GM18508 (cell line): ENCODE data around the gene OGFOD3.
"Not testable (repeated sequence)": the region's sequence is repeated elsewhere in the genome, so short reads cannot be mapped to it uniquely, and the experiment has no call there.

Source experiments
- ATAC-seq: cut with Tn5 transposase; IDR thresholded peaks from one replicate; pipeline ENCODE4 v1.9.1; 2021; ENCODE audit warnings: moderate number of reproducible peaks; ENCODE audit not compliant: insufficient read depth, unreplicated experiment

The OGFOD3 gene

GRCh38 chr17:82390860-82391435 lies 27.4 kb downstream of the OGFOD3 start:
- no peak for ATAC-seq

- no peak for ATAC-seq
These were observed 28.1 kb downstream of the OGFOD3 start for GRCh38 chr17:82390015-82390859.

GRCh38 chr17:82389379-82389778 lies 29.0 kb downstream of the OGFOD3 start:
- ATAC-seq, result no peak

- no peak for ATAC-seq
These were observed 29.5 kb downstream of the OGFOD3 start for GRCh38 chr17:82388922-82389283.

GRCh38 chr17:82388223-82388921 lies 30.0 kb downstream of the OGFOD3 start:
- no peak for ATAC-seq

GRCh38 chr17:82387705-82388106 lies 30.7 kb downstream of the OGFOD3 start:
- ATAC-seq, result no peak

- no peak for ATAC-seq
These were observed 31.3 kb downstream of the OGFOD3 start for GRCh38 chr17:82386881-82387704.

GRCh38 chr17:82386255-82386831 lies 32.0 kb downstream of the OGFOD3 start:
- ATAC-seq, result no peak

GRCh38 chr17:82385559-82386254 lies 32.7 kb downstream of the OGFOD3 start:
- no peak for ATAC-seq

- no peak for ATAC-seq
These were observed 33.5 kb downstream of the OGFOD3 start for GRCh38 chr17:82384730-82385481.

- ATAC-seq, result no peak
These were observed 34.2 kb downstream of the OGFOD3 start for GRCh38 chr17:82384051-82384729.

- no peak for ATAC-seq
These were observed 35.0 kb downstream of the OGFOD3 start for GRCh38 chr17:82383411-82383810.

- ATAC-seq, result no peak
These were observed 35.5 kb downstream of the OGFOD3 start for GRCh38 chr17:82382933-82383255.

- ATAC-seq, result not testable (repeated sequence)
These were observed 36.0 kb downstream of the OGFOD3 start for GRCh38 chr17:82382220-82382932.

GRCh38 chr17:82381703-82382009 lies 36.7 kb downstream of the OGFOD3 start:
- ATAC-seq, result not testable (repeated sequence)

GRCh38 chr17:82380860-82381702 lies 37.3 kb downstream of the OGFOD3 start:
- ATAC-seq, result no peak

- no peak for ATAC-seq
These were observed 39.7 kb downstream of the OGFOD3 start for GRCh38 chr17:82378741-82379021.
